ENCODE measurements around the gene CAVIN1.
A peak's percentile ranks its signal among the peaks of the same experiment; 100 is the strongest.

CAVIN1 gene

DNA sequence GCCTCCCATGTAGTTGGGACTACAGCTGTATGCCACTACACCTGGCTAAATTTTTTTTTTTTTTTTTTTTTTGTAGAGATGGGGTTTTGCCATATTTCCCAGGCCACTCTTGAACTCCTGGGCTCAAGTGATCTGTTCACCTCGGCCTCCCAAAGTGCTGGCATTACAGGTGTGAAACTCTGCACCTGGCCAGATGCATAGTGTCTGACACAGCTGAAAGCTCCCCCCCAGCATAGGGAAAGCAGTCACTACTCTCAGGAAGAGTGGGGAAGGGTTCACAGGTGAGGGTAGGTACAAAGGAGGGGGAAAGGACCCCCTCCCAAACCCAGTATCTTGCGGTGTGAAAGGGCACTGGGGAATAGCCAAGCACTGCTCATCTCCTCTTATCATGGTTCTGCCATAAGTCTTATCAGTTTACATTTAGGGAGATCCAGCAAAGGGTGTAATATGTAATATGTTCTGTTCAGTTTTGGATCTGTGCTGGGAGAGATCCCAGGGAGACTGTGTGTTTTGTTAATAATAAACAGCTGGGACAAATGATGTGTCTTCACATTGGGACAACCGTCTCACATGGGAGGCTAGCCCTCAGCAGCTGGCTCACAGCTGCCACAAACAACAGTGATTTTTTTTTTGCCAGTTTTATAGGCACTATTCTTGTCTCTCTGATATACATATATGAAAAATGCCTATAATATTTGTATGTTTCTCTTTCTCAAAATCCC is 6.8 kb upstream of the CAVIN1 start:
- DNase-seq = no peak

DNA sequence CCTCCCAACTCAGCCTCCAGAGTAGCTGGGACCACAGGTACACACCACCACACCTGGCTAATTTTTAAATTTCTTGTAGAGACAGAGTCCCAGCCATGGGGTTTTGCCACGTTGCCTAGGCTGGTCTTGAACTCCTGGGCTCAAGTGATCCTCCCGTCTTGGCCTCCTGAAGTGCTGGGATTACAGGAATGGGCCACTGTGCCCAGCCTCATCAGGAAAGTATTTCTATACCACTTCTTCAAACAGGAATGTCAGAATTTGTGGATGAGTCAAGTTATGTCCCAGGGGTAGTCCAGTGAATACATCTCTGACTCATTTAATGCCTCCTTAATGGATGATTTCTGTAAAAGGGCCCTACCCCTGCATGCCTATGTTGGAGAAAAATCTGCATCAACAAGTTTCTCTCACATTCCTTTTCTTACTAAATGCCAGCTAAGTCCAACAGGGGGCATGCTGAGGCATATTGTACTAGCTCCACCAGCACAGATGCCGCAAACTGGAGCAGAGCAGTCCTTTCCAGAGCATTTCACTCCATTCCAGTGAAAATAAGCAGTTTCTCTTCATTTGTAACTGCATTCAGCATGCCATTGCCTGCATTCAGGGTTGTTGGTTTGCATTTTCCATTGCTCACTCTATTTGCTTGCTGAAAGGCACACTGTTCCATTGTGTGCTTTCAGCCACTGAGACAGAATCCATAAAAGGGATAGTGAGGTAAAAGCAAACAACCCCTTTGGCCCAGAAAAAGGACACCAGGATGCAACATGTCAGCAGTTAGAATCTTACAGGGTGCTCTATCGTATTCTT is 5.3 kb upstream of the CAVIN1 start:
- DNase-seq = peak; percentile 62 to 88 (median 80)

DNA sequence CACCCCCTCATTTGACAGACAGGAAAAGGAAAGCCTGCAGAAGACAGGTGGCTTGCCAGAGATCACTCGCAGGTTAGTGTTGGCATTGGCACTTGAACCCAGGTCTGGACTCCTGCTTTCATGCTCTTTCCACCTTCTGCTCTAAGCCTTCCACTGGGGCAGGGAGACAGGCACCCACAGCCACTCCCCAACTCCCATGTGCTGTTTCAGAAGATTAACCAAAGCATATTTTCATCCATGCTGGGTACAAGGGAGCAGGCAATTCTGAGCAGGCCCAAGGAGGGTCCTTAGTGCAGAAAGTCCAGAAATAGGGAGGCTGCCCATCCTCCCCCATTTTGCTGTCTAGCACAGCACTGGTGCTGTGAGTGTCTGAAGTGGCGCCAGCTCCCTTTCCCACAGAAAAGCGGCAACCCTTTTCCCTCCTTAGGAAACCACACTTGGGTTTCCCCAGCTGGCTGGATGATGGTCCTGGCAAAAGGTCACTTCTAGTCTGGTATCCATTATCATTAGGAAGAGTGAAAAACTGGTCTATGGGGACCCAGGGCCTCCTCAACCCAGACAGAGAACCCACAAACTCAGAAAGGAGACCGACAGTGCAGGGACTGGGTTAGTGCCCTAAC is 2.0 kb upstream of the CAVIN1 start:
- DNase-seq = no peak

DNA sequence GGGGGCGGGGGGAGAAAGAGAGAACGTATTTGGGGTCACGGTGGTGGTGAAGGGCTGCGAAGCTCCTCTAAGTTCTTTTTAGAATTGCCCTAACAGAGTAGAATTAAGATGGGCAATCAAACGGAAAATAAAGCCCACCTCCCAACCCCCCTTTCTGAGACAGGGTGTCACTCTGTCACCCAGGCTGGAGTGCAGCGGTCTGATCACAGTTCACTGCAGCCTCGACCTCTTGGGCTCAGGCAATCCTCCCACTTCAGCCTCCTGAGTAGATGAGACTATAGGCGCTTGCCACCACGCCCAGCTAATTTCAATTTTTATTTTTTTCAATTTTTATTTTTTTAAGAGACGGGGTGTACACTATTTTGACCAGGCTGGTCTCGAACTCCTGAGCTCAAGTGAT is 710 bp upstream of the CAVIN1 start:
- no peak for DNase-seq

GRCh38 chr17:42422412-42422957 is 571 bp downstream of the CAVIN1 start:
- peak in 2 of 4 experiments; percentile 22 to 29 for DNase-seq

DNA sequence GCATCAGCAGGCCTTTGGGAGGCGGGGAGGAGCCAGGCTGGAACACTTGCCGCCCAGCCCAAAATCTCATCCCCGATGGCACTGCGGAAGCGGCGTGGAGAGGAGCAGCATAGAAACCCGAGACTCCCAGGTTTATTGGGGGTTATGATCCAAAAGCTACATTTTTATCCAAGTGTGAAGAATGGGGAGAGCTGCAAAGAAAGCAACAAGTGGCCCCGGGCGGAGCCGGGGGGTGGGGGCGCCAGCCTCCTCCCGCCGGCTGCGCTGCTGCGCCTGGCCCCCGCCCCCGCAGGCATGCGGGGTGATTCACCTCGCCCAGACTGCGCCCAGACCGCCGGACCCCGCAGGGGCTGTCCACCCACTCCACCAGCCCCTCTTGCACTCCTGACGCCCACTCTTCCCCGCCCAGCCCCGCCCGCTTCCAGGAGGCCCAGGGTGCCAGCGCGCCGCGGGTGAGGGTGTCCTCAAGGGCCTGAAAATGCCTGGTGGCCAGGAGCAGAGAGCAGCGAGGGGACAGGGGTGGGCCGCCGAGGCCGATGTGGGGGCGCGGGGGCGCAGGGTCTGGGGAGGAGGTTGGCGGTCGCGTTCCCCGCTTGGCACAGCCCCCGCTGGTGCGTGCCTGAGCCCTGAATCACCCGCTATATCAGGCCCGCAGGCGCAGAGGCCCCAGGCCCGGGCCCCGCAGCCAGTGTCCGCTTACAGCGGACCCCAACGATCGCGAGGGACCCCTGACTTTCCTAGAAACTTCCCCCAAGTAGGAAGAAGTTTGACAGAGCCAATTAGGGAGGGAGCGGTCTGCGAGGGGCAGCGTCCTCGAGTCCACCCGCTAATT is 1.3 kb downstream of the CAVIN1 start:
- peak in 2 of 4 experiments; percentile 33 to 47 for DNase-seq

GRCh38 chr17:42421136-42421506 is 1.9 kb downstream of the CAVIN1 start:
- no peak for DNase-seq

DNA sequence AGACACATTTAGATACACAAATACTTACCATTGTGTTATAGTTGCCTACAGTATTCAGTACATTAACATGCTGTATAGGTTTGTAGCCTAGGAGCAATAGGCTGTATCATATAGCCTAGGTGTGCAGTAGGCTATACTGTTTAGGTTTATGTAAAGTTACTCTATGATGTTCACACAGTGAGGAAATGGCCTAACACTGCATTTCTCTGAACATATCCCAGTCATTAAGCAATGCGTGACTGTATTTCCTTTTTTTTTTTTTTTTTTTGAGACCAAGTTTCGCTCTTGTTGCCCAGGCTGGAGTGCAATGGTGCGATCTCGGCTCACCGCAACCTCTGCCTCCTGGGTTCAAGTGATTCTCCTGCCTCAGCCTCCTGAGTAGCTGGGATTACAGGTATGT is 5.1 kb downstream of the CAVIN1 start:
- DNase-seq = peak; percentile 37 to 83 (median 62)

GRCh38 chr17:42414704-42415409 is 8.2 kb downstream of the CAVIN1 start:
- DNase-seq = peak in 3 of 4 experiments; percentile 28 to 46 (median 38)

DNA sequence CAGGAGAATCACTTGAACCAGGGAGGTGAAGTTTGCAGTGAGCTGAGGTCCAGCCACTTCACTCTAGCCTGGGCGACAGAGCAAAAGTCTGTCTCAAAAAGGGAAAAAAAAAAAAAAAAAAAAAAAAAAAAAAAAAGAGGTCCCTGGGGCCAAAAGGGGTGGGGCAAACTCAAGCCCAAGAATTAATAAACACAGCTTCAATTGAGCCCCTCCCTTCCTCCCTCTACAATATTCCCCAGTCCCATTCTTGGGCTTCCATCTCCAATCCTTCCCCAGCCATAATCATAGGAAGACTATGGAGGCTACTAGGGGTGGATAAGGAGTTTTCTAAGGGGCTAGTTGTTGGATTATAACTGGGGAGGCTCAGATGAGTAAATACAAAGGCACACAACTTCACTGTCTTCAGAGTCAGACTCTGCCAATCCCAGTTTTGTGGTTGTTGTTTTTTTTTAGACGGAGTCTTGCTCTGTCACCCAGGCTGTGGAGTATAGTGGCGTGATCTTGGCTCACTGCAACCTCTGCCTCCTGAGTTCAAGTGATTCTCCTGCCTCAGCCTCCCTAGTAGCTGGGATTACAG is 9.5 kb downstream of the CAVIN1 start:
- no peak for DNase-seq

GRCh38 chr17:42411905-42412679 is 11.0 kb downstream of the CAVIN1 start:
- DNase-seq = no peak

GRCh38 chr17:42411361-42411760 is 11.7 kb downstream of the CAVIN1 start:
- no peak for DNase-seq

DNA sequence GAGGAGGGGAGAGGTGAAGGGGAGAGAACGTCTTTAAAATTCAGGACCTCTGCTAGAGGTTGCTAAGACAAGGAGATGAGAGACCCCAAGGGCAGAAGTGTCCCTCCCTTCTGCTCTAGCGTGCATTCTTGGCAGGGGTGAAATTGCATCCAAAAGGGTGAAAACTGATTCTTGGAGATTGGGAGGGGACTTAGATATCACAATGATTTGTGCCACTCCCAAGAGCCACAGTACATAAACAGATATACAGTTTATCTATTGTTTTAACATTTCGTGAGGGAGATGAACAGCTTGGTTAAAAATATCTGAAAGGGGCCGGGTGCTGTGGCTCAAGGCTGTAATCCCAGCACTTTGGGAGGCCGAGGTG is 12.8 kb downstream of the CAVIN1 start:
- no peak for DNase-seq

DNA sequence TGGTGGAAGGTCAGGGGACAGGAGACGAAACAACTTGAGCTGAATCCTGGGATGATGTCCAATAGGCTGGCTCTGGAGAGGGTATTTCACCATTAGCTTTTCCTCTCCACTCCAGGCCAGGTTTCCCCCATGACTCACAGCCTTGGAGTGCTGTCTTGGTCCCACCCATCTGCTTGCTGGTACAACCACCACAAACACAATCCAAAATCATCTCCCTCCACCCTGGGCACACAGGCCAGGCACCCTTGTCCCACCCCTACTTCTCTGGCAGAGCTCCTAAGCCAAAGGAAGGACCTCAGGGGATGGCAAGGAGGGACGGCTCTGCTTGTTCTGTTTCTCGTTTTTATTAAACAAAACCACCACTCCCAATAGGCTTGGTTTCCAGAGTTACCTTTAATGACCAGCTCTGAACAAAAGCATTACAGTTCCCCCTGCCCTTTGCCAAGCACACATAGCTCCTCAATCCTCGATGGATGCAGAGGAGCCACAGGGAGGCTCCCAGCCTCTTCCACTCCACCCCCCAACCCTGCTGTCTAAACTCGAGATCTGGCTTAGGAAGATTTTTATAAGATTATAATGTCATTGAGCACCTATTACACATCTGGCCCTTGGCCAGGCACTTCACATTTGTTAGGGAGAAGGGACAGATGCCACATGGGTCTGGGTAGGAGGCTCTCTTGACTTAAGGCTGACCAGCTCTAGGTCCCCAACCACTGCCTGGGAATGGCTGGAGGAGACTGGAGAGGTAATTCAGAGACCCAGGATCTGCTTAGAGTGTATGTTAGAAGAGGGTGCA is 13.3 kb downstream of the CAVIN1 start:
- no peak for DNase-seq

- DNase-seq = no peak
These were observed 15.0 kb downstream of the CAVIN1 start for GRCh38 chr17:42408061-42408460.

DNA sequence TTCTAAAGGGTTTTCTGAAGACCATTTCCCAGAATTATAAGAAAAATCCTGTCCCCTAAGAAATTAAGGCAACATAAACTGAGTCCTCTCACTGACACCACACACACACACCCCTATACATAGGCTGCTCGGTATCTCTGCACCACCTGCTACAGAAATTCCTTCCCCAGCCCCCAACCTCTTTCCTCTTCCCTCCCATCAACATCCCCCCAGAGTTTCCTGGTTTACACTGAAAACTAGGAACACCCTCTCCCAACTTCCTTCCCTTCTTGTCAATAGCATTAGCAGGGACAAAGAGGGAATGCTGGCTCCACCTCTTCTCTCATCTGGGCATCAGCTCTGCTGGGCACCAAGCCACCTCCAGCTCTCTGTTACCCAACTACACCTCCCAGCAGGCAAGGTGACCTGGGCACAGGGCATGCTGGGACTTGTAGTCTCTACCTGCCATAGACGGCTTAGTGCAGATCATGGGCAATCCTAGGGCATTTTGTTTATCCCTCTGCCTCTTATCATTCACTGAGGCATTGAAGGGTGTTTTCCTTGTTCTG is 15.7 kb downstream of the CAVIN1 start:
- peak in 3 of 4 experiments; percentile 29 to 45 (median 30) for DNase-seq

- DNase-seq = peak; percentile 40 to 62 (median 58)
These were observed 16.3 kb downstream of the CAVIN1 start for GRCh38 chr17:42406615-42407288.

DNA sequence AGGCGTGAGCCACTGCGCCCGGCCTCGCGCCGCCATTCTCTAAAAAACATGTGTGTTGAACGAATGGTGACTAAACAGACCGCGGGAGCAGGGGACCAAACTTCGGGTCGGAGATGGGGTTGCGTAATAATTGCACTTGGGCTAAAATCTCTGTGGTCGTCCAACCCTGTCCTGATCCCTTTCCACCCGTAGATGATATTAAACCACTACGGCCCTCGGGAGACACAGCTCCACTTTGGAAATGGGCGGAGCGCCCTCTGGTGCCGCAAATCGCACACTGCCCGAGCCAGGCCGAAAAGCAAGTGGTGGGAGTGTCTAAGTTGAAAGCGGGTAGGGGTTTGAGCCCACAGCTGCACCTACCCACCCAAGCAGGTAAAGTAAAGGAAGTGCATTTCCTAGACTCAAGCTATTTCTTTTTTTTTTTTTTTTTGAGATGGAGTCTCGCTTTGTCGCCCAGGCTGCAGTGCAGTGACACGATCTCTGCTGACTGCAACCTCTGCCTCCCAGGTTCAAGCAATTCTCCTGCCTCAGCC is 17.0 kb downstream of the CAVIN1 start:
- peak; percentile 76 to 89 (median 85) for DNase-seq

All from suppressor macrophage (primary cell).